ENCODE data around the gene CFAP61.
"Not testable (repeated sequence)": the region's sequence is repeated elsewhere in the genome, so short reads cannot be mapped to it uniquely, and the experiment has no call there.

Gene CFAP61

DNA sequence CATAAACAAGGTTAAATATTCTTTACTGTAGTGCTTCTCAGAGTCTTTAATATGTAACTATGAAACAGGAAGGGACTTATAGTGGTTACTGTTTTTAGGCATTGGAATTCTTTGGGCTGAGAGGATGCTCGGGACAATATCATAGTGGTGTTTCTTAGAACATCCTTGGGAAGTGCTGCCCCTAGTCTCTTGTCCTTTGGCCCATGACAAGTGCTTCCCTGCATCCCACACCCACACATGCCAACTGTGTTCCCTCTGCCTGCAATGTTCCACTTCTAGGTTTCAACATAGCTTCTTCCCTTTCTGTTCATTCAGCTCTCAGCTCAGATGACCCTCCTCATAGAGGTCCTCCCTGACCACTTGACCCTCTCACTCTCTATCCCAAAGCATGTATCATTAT lies 37.6 kb downstream of the CFAP61 start:
- no peak overlapping the region for H3K4me3 ChIP-seq (ENCODE audit: low read depth, low read length)

DNA sequence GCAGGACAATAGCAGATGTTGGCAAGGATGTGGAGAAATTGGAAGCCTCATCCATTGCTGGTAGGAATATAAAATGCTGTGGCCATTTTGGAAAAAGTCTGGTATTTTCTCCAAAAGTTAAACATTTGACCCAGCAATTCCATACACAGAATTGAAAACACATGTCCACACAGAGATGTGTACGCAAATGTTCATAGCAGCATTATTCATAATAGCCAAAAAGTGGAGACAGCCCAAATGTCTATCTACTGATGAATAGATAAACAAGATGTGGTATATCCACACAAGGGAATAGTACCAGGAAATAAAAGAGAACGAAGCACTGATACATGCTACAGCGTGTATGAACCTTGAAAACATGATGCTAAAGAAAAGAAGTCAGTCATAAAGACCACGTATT lies 40.5 kb downstream of the CFAP61 start:
- H3K4me3 ChIP-seq (ENCODE audit: low read depth, low read length) = no peak overlapping the region

DNA sequence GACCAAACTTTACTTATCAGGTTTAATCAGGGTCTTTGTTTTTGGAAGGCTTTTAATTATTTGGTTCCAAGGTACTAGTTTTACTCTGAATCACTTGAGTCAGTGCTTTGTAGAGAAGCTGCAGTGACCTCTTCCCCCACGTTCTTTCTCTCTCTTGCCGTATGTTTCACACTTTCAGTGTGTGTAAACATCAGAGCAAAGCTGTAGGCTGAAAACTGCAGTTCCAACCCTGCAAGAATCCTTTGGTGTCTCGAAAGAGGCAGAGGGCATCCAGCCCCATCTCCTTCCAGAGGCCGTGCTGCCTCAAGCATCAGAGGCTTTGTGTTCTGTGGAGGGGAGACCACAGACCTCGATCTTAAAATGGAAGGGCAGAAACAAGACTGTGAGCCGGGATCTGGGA lies 42.1 kb downstream of the CFAP61 start:
- H3K4me3 ChIP-seq (ENCODE audit: low read depth, low read length) = no peak overlapping the region

DNA sequence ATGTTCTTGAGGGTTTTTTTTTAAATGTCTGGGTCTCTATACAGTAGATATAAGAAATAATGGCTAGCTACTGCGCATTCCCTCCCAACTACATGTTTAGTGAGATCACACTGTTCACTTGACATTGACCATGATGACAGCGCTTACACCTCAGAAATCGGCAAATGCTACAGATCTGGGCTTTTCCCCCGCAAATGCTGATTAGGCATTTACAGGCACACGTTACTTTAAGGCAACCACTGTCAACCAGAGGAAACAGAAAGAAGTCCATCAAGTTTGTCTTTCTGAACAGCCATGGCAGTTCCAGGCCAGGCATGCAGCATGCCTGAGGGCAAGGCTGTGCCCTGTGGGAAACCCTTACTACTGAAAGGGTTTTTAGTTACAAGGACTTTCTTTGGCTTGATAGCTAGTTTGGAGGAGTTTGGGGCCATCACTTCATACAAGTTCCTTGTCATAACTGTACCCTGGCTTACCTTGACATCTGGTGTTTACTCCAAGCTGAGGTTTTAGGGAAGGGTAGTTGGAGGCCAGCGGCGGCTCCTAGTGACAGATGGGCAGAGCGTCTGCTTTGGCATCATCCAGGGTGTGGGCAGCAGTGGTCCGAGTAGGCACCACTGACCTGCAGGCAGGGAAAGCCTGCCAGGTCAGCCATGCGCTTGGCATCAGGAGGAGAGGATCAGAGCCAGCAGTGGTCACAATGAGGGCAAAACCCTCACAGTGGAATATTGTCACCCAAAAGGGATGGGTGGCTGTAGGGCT lies 43.0 kb downstream of the CFAP61 start:
- H3K4me3 ChIP-seq (ENCODE audit: low read depth, low read length) = no peak overlapping the region

DNA sequence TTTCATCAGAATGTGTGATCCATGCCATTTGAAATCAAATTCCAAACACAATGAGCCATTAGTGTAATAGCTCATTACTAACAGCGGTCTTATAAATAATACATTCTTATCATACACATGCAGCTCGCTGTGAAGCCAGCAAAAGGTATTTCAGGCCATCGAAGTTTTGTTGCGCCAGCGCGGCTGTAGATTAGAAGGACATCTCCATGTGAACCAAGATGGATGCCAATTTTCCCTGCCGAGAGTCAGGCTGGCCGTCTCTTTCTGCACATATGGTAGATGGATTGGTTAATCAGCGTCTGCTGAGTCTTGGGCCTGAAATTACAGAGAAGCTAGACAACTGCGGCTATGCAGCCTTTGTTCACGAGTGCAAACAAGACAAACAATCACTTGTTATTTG lies 44.1 kb downstream of the CFAP61 start:
- H3K4me3 ChIP-seq (ENCODE audit: low read depth, low read length) = no peak overlapping the region

DNA sequence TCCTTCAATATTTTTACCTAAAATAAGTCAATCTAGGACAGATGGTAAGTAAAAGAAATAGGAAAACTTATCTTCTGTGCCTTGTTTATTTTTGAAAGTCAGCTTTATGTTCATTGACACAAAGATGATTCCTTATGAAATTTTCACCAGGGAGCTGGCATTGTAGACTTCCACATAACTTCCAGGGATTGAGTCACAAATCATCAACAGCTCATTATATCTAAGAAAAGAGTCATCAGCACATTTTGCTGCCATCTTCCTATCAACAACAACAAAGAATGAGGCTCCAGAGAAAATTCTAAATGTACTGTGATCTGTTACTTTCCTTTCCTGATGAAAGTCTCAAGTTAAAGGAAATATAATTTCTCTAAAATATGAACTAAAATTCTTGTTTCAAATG lies 48.5 kb downstream of the CFAP61 start:
- H3K4me3 ChIP-seq (ENCODE audit: low read depth, low read length) = no peak overlapping the region

DNA sequence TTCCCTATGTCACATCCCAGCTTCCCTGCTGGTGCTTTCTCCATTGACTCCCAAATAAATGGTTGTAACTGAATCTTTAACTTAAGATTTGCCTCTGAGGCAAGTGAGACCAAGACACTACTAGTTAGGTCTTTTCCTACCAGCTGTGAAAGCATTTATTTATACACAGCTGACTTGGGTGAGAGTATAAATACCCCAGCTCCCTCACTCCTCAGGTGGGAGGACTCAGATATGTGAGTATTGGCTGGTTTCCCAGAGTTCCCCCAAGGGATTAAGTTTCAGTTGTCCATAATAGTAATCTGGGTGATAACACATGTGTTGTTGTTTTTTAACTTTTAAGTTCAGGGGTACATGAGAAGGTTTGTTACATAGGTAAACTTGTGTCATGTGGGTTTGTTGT lies 49.8 kb downstream of the CFAP61 start:
- H3K4me3 ChIP-seq (ENCODE audit: low read depth, low read length) = no peak overlapping the region

DNA sequence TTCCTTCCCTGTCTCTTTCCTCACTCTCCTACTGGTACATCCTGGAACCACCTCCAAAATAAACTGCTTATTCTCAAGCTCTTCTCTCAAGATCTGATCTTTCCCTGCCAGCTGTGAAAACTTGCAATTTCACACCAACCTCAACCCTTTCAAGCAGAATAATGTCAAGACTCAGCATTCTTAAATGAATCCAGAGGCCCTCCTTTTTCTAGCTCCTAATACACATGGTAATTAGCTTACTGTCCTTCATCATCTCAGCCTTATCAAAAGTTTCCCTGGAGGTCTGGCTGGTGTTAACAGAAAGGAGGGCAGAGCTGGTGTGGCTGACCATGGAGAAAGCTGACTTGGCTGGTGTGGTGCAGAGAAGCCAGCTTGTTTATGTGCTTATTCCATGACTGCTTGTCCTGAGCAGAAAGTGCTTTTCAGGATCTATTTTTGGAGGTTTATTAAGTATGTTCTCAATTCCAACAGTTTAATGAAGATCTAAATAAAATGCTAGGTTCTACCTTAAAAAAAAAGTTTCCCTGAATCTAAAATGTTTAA lies 50.5 kb downstream of the CFAP61 start:
- H3K4me3 ChIP-seq (ENCODE audit: low read depth, low read length) = no peak overlapping the region

DNA sequence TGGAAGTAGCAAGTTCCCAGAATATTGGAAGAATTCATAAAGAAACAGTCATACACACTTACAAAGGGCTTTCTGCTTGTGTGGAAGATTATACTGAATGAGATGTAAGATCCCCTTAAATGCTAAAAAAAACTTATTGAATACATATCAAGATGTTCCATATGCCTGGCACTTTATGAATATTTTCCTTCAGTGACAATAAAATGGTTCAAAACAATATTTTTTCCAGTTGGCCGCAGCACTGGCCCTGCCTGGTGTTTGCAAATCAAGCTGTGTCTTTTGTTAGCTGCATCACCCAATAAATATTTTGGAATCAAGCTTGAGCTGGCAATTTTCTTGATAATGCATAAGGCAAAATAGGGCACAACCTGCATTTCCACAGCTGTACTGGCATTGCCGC lies 51.2 kb downstream of the CFAP61 start:
- H3K4me3 ChIP-seq (ENCODE audit: low read depth, low read length) = no peak overlapping the region

DNA sequence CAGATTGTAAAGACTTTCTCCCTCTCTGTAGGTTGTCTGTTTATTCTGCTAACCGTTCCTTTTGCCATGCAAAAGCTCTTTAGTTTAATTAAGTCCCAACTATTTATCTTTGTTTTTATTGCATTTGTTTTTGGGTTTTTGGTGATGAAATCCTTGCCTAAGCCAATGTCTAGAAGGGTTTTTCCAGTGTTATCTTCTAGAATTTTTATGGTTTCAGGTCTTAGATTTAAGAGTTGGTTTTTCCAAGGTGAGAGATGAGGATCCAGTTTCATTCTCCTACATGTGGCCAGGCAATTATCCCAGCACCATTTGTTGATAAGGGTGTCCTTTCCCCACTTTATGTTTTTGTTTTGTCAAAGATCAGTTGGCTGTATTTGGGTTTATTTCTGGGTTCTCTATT lies 70.9 kb downstream of the CFAP61 start:
- not testable (repeated sequence) for H3K4me3 ChIP-seq (ENCODE audit: low read depth, low read length)

DNA sequence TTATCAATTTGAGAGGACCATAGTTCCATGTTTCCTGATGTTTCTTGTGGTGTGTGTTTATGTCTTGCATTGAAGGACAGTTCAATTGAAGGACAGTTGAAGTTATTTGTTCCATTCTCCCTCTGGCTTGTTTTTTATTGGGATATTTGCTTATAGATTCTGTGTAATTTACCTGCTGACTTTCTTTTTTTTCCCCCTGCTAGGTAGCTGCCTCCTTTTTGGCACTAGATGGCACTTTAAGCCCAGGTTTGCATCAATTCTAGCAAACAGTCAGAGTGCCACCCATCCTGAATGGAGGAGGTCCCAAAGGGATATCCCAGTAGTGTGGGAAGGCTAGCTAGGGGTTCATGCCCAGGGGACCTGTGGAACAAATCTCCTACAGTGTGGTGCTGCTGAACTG lies 78.1 kb downstream of the CFAP61 start:
- no peak overlapping the region for H3K4me3 ChIP-seq (ENCODE audit: low read depth, low read length)

DNA sequence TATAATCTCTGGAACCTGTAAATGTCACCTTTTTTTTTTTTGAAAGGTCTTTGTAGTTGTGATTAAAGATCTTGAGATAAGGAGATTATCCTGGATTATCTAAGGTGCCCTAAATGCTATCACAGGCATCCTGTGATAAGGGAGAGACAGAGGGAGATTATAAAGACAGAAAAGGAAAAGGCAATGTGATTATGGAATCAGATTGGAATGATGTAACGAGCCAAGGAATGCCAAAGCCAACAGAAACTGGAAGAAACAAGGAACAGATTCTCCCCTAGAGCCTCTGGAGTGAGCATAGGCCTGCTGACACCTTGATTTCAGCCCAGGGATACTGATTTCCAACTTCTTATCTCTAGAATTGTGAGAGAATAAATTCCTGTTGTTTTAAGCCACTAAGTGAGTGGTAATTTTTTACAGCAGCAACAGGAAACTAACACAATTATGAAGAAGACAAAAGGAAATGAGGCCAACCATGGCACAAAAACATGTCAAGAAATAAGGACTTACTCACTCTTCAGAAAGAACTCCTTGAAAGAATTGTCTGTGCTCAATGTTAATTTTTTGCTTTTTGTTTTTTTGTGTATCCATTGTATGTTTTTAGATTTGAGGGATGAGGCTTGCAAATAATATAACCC lies 82.7 kb downstream of the CFAP61 start:
- no peak overlapping the region for H3K4me3 ChIP-seq (ENCODE audit: low read depth, low read length)

DNA sequence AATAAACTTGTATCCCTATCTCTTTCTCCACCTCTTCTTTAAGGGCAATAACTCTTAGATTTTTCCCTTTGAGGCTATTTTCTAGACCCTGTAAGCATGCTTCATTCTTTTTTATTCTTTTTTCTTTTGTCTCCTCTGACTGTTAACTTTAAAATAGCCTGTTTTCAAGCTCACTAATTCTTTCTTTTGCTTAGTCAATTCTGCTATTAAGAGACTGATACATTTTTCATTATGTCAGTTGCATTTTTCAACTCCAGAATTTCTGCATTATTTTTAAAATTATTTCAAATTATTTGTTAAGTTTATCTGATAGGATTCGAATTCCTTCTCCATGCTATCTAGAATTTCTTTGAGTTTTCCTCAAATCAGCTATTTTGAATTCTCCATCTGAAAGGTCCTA lies 84.0 kb downstream of the CFAP61 start:
- no peak overlapping the region for H3K4me3 ChIP-seq (ENCODE audit: low read depth, low read length)

DNA sequence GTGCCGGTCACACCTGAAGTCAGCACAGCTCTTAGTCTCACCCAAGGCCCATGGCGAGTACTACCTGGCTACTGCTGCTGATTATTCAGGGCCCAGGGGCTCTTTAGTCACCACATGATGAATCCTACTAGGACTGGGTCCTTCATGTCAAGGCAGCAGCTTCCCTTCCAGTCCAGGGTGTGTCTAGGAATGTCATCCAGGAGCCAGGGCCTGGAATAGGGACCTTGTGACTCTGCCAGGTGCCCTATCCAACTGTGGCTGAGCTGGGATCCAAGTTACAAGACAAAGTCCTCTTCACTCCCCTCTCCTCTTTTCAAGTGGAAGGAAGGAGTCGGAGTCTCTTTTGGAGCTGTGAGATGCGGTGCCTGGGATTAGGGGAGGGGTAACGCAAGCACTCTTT lies 85.5 kb downstream of the CFAP61 start:
- no peak overlapping the region for H3K4me3 ChIP-seq (ENCODE audit: low read depth, low read length)

DNA sequence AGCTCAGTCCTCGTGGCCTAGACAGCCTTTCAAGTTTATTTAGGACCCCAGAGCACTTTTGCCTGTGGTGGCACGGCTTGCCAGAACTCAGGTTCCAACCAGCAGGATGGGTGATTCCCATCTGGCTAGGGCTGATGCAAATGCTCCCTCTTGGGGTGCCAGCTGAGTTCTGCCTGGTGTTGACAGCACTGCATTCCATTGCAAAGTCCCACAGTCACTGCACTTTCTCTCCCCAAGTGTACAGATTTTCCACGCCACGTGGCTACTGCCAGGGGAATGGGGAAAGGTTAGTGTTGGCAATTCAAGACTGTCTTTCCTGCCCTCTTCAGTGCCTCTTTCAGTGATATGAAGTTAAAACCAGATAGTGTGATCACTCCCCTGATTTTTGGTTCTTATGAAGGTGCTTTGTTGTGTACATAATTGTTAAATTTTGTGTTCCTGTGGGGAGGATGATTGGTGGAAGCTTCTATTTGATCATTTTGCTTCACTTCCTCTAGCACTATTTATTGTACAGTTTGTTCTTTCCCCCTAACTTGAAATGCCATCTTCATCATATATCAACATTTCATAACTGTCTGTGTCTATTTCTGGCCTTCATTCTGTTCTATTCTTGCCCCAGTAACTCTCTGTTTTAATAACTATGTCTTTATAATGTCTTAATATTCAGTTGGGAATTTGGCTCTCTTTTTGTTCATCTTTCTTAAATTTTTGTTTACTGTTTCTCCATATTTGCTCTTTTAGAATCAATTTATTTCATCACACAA lies 86.2 kb downstream of the CFAP61 start:
- H3K4me3 ChIP-seq (ENCODE audit: low read depth, low read length) = no peak overlapping the region

DNA sequence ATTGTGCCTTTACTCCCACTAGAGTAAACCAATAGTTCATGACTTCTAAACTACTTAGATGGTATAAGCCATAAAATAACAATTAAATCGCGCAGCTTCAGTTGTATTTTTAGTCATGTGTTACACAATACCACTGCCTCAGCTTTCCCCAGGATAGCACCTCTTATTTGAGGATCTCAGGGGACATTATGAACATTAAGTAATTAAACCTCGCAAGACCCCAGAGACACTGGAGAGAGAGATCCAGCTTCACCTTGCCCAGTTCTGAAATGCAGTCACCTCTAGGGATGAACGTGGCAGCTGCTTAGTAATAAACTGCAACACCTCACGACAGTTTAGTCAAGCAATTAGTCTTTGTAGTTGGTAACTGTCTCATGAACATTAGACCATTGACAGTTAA lies 87.1 kb downstream of the CFAP61 start:
- H3K4me3 ChIP-seq (ENCODE audit: low read depth, low read length) = no peak overlapping the region

DNA sequence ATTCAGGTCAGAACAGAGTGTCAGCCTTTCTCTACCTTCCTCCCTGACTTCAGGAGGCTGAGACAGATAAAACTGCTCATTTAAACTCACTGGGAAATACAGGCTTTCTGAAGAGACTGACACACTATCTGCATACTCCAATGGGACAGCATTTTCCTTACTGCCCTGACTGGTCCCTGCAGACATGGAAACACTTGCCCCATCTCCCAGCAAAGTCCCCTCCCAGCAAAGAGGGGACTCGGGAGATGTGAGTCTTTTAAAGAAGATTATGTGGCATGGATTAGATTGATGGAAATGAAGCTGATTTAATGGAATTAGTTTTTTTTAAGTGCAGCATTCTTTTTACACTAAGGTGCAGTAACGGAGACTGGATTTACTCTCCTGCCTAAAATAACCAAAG lies 90.8 kb downstream of the CFAP61 start:
- no peak overlapping the region for H3K4me3 ChIP-seq (ENCODE audit: low read depth, low read length)

DNA sequence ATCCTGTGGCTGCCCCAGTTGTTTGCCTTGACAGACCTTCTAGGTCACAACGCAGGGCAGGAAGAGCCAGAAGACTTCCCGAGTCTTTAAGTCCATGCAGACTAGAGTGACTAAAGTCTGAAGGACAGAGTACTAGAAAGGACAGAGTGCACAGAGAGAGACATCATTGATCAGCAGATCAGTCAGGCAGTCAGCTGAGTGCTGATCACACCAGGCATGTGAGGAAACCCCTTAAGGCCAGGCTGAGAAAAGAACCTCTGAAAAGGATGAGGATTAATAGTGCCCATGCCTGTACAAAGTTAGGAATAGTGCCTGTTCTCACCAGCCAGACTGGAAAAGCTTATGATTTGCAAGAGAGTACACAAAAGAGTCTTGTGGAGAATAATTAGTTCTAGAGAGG lies 91.3 kb downstream of the CFAP61 start:
- no peak overlapping the region for H3K4me3 ChIP-seq (ENCODE audit: low read depth, low read length)

DNA sequence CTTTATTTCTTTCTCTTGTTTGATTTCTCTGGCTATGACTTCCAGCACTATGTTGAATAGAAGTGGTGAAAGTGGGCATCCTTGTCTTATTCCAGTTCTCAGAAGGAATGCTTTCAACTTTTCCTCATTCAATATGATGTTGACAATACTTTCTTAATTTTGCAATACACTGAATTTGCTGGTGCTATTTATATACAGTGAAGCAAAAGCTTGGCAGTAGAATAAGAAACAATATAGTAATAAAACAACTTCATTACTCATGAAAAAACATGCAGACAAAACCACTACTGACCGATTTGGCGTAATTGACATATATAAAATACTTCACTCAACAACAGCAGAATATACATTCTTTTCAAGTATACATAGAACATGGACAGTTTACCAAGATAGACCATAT lies 96.4 kb downstream of the CFAP61 start:
- no peak overlapping the region for H3K4me3 ChIP-seq (ENCODE audit: low read depth, low read length)

DNA sequence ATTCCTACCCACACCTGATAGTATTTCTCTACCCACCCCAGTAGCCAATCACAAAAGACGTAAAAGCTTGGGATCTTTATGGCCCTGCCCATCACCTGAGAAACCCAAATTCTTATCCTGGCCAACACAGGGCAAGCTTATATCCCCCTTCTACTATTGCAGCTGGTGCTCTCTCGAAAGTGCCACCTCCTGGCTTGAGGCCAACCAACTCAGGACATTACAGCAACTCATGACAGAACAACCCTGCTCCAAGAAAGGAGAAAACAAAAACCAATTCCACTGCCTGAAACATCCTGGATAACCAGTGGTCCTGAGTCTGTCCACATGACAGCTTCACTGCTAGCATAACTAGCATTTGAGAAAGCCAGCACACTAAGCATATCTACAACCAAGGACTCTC lies 97.9 kb downstream of the CFAP61 start:
- no peak overlapping the region for H3K4me3 ChIP-seq (ENCODE audit: low read depth, low read length)

DNA sequence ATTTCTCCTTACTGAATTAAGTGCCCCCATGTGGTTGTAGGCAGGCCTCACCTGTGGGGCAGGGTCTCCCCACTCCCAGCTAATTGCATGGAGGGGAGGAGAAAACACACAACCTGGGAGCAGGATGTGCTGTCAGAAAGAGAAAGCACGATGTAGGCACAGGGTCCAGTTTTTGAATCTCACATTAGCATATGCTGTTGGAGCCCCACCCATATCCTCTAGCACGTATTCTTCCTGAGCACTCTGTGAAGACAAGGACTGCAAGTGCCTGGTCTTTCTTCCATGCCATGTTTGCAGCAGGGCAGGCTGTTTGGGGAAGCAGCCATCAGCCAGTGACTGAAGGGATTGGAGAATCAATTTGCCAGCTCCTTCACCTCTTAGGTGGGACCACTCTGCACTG lies 108.2 kb downstream of the CFAP61 start:
- H3K4me3 ChIP-seq (ENCODE audit: low read depth, low read length) = no peak overlapping the region

DNA sequence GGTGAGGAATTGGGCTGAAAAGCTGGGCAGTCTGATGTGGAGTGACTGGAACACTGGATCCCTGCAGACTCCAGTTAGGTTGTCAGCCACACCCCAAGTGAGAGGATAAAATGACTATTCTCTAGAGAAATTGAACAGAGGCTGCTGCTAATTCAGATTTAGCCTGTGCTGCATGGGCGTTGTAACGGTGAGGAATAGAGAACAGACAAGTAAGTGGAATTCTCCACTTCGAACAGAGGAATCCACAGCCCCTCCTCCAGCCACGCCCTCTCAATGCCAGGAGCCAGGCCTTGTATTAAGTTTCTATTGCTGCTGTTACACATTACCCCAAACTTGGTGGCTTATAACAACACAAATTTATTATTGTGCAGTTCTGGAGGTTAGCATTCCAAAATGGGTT lies 109.3 kb downstream of the CFAP61 start:
- H3K4me3 ChIP-seq (ENCODE audit: low read depth, low read length) = no peak overlapping the region
